Gastrocnemius medialis (tissue), 4 donors: ENCODE measurements around the gene SASH1. TPM values are rescaled to one million over a fixed set of nuclear protein-coding genes. Genes with fewer than 3 reads are reported as not detected.

ENCODE experiments used
- ATAC-seq, 2 donors: fragments of 150-250 bp; one replicate each; pipeline ENCODE4 v1.9.1; 2016
- DNase-seq, 2 donors: peaks; one replicate each; pipeline ENCODE4 v3.0.0-alpha.2; 2019
- H3K27ac ChIP-seq, 4 donors: fragments of 200-600 bp; sonication (generic); 1 replicate in 1 of 4; 2 replicates in 3 of 4; pipeline ENCODE4 v1.5.1; 2016 to 2018; ENCODE audit warnings: mild to moderate bottlenecking in 2 of 4, moderate library complexity in 1 of 4
- H3K27me3 ChIP-seq, 3 donors: fragments of 200-600 bp; sonication (generic) in 2 of 3; 1 replicate in 1 of 3; 2 replicates in 2 of 3; pipeline versions ENCODE4 v1.5.1 to v1.6.0; 2016 to 2019; ENCODE audit warnings: mild to moderate bottlenecking in 1 of 3, moderate library complexity in 1 of 3
- H3K36me3 ChIP-seq, 2 donors: fragments of 200-600 bp; sonication (generic) in 1 of 2; one replicate each; pipeline ENCODE4 v1.5.1; 2017 to 2018
- H3K4me1 ChIP-seq, 2 donors: fragments of 200-600 bp; sonication (generic) in 1 of 2; one replicate each; pipeline ENCODE4 v1.5.1; 2016 to 2017; ENCODE audit warnings: mild to moderate bottlenecking in 2 of 2
- H3K4me3 ChIP-seq, 4 donors: fragments of 200-600 bp; sonication (generic) in 3 of 4; 1 replicate in 1 of 4; 2 replicates in 3 of 4; pipeline ENCODE4 v1.5.1; 2016 to 2019; ENCODE audit warnings: mild to moderate bottlenecking in 2 of 4
- H3K9me3 ChIP-seq, 3 donors: fragments of 200-600 bp; sonication (generic) in 2 of 3; 1 replicate in 1 of 3; 2 replicates in 2 of 3; pipeline ENCODE4 v1.5.1; 2016 to 2019
- CTCF ChIP-seq, 5 experiments: fragments of 450-650 bp in 3 of 5; fragments of 200-600 bp in 2 of 5; sonication (generic) in 2 of 5; IDR thresholded peaks in 4 of 5; conservative IDR thresholded peaks in 1 of 5; 1 replicate in 4 of 5; 2 replicates in 1 of 5; pipeline ENCODE4 v1.5.1; 2016 to 2019; ENCODE audit warnings: antibody characterized with exemption in 5 of 5, mild to moderate bottlenecking in 3 of 5, moderate library complexity in 3 of 5
- POLR2A ChIP-seq, 2 donors: fragments of 450-650 bp; IDR thresholded peaks; one replicate each; pipeline ENCODE4 v1.6.1; 2017; ENCODE audit warnings: antibody characterized with exemption in 2 of 2, mild to moderate bottlenecking in 2 of 2, moderate library complexity in 2 of 2
- in situ Hi-C, 4 donors: fragments of 200-750 bp; cut with MboI; loops; one replicate each; pipeline versions ENCODE4 v1.15.0 to v1.8.0; 2017; ENCODE audit warnings: low sequenced_read_pairs in 4 of 4
- intact Hi-C: fragments of 100-400 bp; cut with DNase I; formaldehyde crosslinking; loops from one replicate; pipeline ENCODE4 v1.15.1; 2023; ENCODE audit warnings: low total_unique reads
- total RNA-seq, 4 donors: library from RNA; depleted of rRNA; stranded (reverse); fragments of >200 nt; gene quantifications; one replicate each; pipeline versions ENCODE4 v1.1.0 to v1.2.3, GENCODE V29; 2016

Gene SASH1
- total RNA-seq, 4 donors from 2014 or later: 28.2 to 42.4 (median 35.4) TPM

- peaks cover 3 to 32% of the 10 kb centered on the region in 2 donors for H3K4me1 ChIP-seq
- H3K4me3 ChIP-seq: no peak overlapping the region
- no peaks in the 10 kb centered on the region for H3K27me3 ChIP-seq
- intact Hi-C loops (no loop called here), in situ Hi-C loops (no loop called here)
- ATAC-seq (peak in 1 of 2 donors; percentile 54), DNase-seq (no peak)
- no peaks in the 10 kb centered on the region for H3K36me3 ChIP-seq
- no peak overlapping the region for H3K27ac ChIP-seq
- TF ChIP-seq CTCF (IDR thresholded peaks at IDR 0.05 in 4 of 5, conservative IDR thresholded peaks at IDR 0.05 in 1 of 5) (no peak), POLR2A (IDR thresholded peaks at IDR 0.05) (no peak)
- no peaks in the 10 kb centered on the region for H3K9me3 ChIP-seq
Measured at GRCh38 chr6:148415511-148416260, 73.0 kb downstream of the SASH1 start.

DNA sequence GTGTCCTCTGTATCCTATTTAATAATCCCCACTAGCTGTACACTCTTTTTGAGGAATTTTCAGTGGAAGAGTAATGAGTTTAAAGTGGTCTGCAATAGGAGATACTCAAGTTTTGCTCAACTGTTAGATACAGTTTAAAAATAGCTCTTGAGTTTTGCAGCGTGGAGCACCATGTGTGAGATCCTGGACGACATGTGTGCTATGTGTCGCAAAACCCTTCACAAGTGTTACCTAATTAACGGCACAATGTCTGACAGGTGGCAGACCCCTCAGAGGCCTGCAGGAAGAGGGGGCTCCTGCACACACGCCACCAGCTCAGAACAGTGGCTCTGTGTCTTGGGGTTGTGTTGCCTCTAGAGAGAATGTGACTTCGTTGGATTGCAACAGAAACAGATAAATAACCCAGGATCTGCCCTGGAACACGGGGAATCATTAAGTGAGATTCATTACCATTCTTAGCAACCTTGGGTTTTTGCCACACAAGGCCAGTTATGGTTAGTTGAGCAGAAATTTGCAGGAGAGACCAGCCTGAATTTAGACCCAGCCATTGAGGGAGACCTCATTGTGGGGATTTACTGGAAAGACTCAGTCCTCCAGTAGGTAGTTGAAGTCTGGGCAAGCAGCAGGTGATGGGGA is 73.8 kb downstream of the SASH1 start:
- no peak overlapping the region for H3K27ac ChIP-seq
- H3K36me3 ChIP-seq: no peaks in the 10 kb centered on the region
- no peak for TF ChIP-seq CTCF (IDR thresholded peaks at IDR 0.05 in 4 of 5, conservative IDR thresholded peaks at IDR 0.05 in 1 of 5)
- TF ChIP-seq POLR2A (IDR thresholded peaks at IDR 0.05): no peak
- peak; percentile 49 to 59 for ATAC-seq
- no peaks in the 10 kb centered on the region for H3K27me3 ChIP-seq
- in situ Hi-C loops: no loop called here
- intact Hi-C loops: no loop called here
- DNase-seq: no peak
- H3K4me3 ChIP-seq: no peak overlapping the region
- no peaks in the 10 kb centered on the region for H3K9me3 ChIP-seq
- H3K4me1 ChIP-seq: peaks cover 3 to 32% of the 10 kb centered on the region in 2 donors

GRCh38 chr6:148417045-148417444 is 74.4 kb downstream of the SASH1 start:
- Histone ChIP-seq H3K27me3 (no peaks in the 10 kb centered on the region), H3K27ac (no peak overlapping the region), H3K4me3 (no peak overlapping the region), H3K9me3 (no peaks in the 10 kb centered on the region), H3K4me1 (peaks cover 3 to 32% of the 10 kb centered on the region in 2 donors), H3K36me3 (no peaks in the 10 kb centered on the region)
- TF ChIP-seq CTCF (IDR thresholded peaks at IDR 0.05 in 4 of 5, conservative IDR thresholded peaks at IDR 0.05 in 1 of 5): no peak
- no peak for TF ChIP-seq POLR2A (IDR thresholded peaks at IDR 0.05)
- DNase-seq: no peak
- intact Hi-C loops (no loop called here), in situ Hi-C loops (no loop called here)
- no peak for ATAC-seq

DNA sequence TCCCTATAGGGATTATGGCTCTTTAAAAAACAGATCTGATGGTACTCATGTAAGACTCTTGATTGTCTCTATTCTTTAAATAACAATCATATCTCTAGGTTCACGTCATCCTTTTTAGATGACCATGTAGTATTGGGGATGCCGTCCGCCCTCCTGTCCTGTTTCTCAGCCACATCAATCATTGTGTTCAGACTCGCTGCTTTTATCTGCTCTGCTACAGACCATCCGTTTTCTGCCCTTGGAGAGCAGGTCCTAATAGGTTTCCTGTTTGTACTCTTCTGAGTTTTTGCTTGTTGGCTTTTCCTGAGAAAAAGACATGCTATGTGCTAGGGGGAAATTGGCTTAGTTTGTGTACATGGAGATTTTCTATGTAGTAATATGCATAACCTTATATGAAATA is 76.8 kb downstream of the SASH1 start:
- Histone ChIP-seq H3K9me3 (no peaks in the 10 kb centered on the region), H3K27me3 (no peaks in the 10 kb centered on the region), H3K4me1 (peaks cover 3 to 32% of the 10 kb centered on the region in 2 donors), H3K27ac (peak overlapping the region in 2 of 4 donors; percentile 6 to 19), H3K36me3 (no peaks in the 10 kb centered on the region), H3K4me3 (no peak overlapping the region)
- DNase-seq: no peak
- no peak for ATAC-seq
- intact Hi-C loops (no loop called here), in situ Hi-C loops (no loop called here)
- TF ChIP-seq POLR2A (IDR thresholded peaks at IDR 0.05): no peak
- TF ChIP-seq CTCF (IDR thresholded peaks at IDR 0.05 in 4 of 5, conservative IDR thresholded peaks at IDR 0.05 in 1 of 5): no peak
